ENCODE measurements around the gene MIF. TPM values are rescaled to one million over a fixed set of nuclear protein-coding genes. Genes with fewer than 3 reads are reported as not detected.
"Not testable (repeated sequence)": the region's sequence is repeated elsewhere in the genome, so short reads cannot be mapped to it uniquely, and the experiment has no call there.

Gene MIF
- total and polyA plus RNA-seq, 12 donors: 49.4 to 2,556 (median 820) TPM

- peak; percentile 14 to 58 (median 42) for TF ChIP-seq CTCF (IDR thresholded peaks at IDR 0.05)
- TF ChIP-seq POLR2A (IDR thresholded peaks at IDR 0.05): no peak
- H3K4me3 ChIP-seq: no peak overlapping the region
- no peaks in the 10 kb centered on the region for H3K9me3 ChIP-seq (replicated peaks in 1 of 3)
- no peak overlapping the region for H3K27ac ChIP-seq
- H3K4me1 ChIP-seq (replicated peaks in 1 of 2): peaks cover 8% of the 10 kb centered on the region in 2 donors
- no peaks in the 10 kb centered on the region for H3K27me3 ChIP-seq
- intact Hi-C loops (cut with DNase I): loop anchor here in 1 of 2 donors (10.0 kb wide), 1 partner anchor 93 kb away; no protein-coding TSS in a partner anchor
- H3K36me3 ChIP-seq (replicated peaks in 1 of 2): no peaks in the 10 kb centered on the region
- WGBS, 4 donors: 68 to 77% (median 76%) methylated on average over 3 of the region's 3 CpGs
- peak in 4 of 7 donors; percentile 40 to 63 (median 44) for DNase-seq
These were observed 32.1 kb upstream of the MIF start for GRCh38 chr22:23862103-23862502.

- H3K27me3 ChIP-seq; H3K9me3 ChIP-seq (replicated peaks in 1 of 3); H3K27ac ChIP-seq; H3K4me1 ChIP-seq (replicated peaks in 1 of 2); DNase-seq; H3K4me3 ChIP-seq: not testable (repeated sequence)
- H3K36me3 ChIP-seq (replicated peaks in 1 of 2): peaks cover 0 to 17% of the 10 kb centered on the region in 2 donors
- intact Hi-C loops (cut with DNase I): loop anchor here in 1 of 2 donors (10.0 kb wide), 1 partner anchor 90 kb away; no protein-coding TSS in a partner anchor
- WGBS, 4 donors: 70 to 86% (median 76%) methylated on average over 10 to 11 of the region's 11 CpGs
These were observed 29.6 kb upstream of the MIF start for GRCh38 chr22:23864499-23865154.

GRCh38 chr22:23868580-23868979, 25.6 kb upstream of the MIF start:
- Histone ChIP-seq H3K9me3 (replicated peaks in 1 of 3) (no peaks in the 10 kb centered on the region), H3K27me3 (no peaks in the 10 kb centered on the region), H3K4me3 (no peak overlapping the region), H3K36me3 (replicated peaks in 1 of 2) (peaks cover 0 to 24% of the 10 kb centered on the region in 2 donors), H3K4me1 (replicated peaks in 1 of 2) (no peaks in the 10 kb centered on the region), H3K27ac (no peak overlapping the region)
- no peak for TF ChIP-seq CTCF (IDR thresholded peaks at IDR 0.05)
- no peak for TF ChIP-seq POLR2A (IDR thresholded peaks at IDR 0.05)
- intact Hi-C loops (cut with DNase I): loop anchor here in 1 of 2 donors (10.0 kb wide), 1 partner anchor 86 kb away; no protein-coding TSS in a partner anchor
- no peak for DNase-seq
- WGBS, 4 donors: 80 to 96% (median 94%) methylated on average over 3 to 4 of the region's 4 CpGs

GRCh38 chr22:23874871-23875270, 19.3 kb upstream of the MIF start:
- Histone ChIP-seq H3K4me3 (no peak overlapping the region), H3K9me3 (replicated peaks in 1 of 3) (no peaks in the 10 kb centered on the region), H3K27me3 (no peaks in the 10 kb centered on the region), H3K4me1 (replicated peaks in 1 of 2) (no peaks in the 10 kb centered on the region), H3K36me3 (replicated peaks in 1 of 2) (peaks cover 0 to 9% of the 10 kb centered on the region in 2 donors), H3K27ac (no peak overlapping the region)
- TF ChIP-seq POLR2A (IDR thresholded peaks at IDR 0.05) (no peak), CTCF (IDR thresholded peaks at IDR 0.05) (no peak)
- intact Hi-C loops (cut with DNase I): no loop called here
- 88 to 95% (median 91%) methylated on average over 3 to 4 of the region's 4 CpGs for WGBS, 4 donors
- no peak for DNase-seq

GRCh38 chr22:23875801-23876200, 18.4 kb upstream of the MIF start:
- Histone ChIP-seq H3K36me3 (replicated peaks in 1 of 2) (peaks cover 0 to 4% of the 10 kb centered on the region in 2 donors), H3K27me3 (no peaks in the 10 kb centered on the region), H3K4me1 (replicated peaks in 1 of 2) (no peaks in the 10 kb centered on the region), H3K27ac (no peak overlapping the region), H3K4me3 (no peak overlapping the region), H3K9me3 (replicated peaks in 1 of 3) (no peaks in the 10 kb centered on the region)
- 86 to 94% (median 88%) methylated on average over 2 of the region's 2 CpGs for WGBS, 4 donors
- DNase-seq: no peak
- intact Hi-C loops (cut with DNase I): no loop called here
- no peak for TF ChIP-seq POLR2A (IDR thresholded peaks at IDR 0.05)
- TF ChIP-seq CTCF (IDR thresholded peaks at IDR 0.05): no peak
